H1 (cell line): ENCODE results near the gene FKTN. TPM values are rescaled to one million over a fixed set of nuclear protein-coding genes. Genes with fewer than 3 reads are reported as not detected.

Experiments used
- CTCF ChIA-PET: fragments of 300-600 bp; sonication (Branson Sonifier 250); formaldehyde crosslinking; loops from one replicate; lab custom pipeline; 2021; ENCODE audit not compliant: partially characterized antibody; lab: Charles Lee
- POLR2A ChIA-PET: fragments of 300-600 bp; sonication (Branson Sonifier 250); formaldehyde crosslinking; loops from one replicate; lab custom pipeline; 2021; ENCODE audit warnings: inconsistent platforms; ENCODE audit not compliant: partially characterized antibody; lab: Charles Lee
- DNase-seq, 2 experiments: peaks; one replicate each; pipeline versions ENCODE4 v3.0.0 to v3.0.0-alpha.2; 2010 to 2022; ENCODE audit warnings: low spot score in 2 of 2, low read depth in 1 of 2, mixed read lengths in 1 of 2
- FAIRE-seq: peaks from 2 replicates; lab custom pipeline; 2011; peaks lifted over from hg19 to GRCh38; lab: Jason Lieb, UNC
- H2AFZ ChIP-seq: 2 replicates; pipeline ENCODE4 v1.8.1; 2012; ENCODE audit warnings: low read length, inconsistent platforms
- H2AK5ac ChIP-seq: 2 replicates; pipeline ENCODE4 v1.6.1; 2013; ENCODE audit warnings: low read depth, low read length
- H2BK120ac ChIP-seq: replicated peaks from 2 replicates; pipeline ENCODE3; 2013; ENCODE audit warnings: low read depth, low read length, inconsistent platforms
- H2BK12ac ChIP-seq: 2 replicates; pipeline ENCODE4 v1.6.1; 2013; ENCODE audit warnings: low read depth, low read length
- H2BK15ac ChIP-seq: 2 replicates; pipeline ENCODE4 v1.6.1; 2013; ENCODE audit warnings: low read length
- H2BK20ac ChIP-seq: 2 replicates; pipeline ENCODE4 v1.6.1; 2013; ENCODE audit warnings: low read length
- H2BK5ac ChIP-seq: 2 replicates; pipeline ENCODE4 v1.6.1; 2013; ENCODE audit warnings: low read depth, low read length
- H3K14ac ChIP-seq: 2 replicates; pipeline ENCODE4 v1.6.1; 2013; ENCODE audit warnings: inconsistent platforms; ENCODE audit not compliant: insufficient read length
- H3K18ac ChIP-seq: 2 replicates; pipeline ENCODE4 v1.6.1; 2013; ENCODE audit warnings: low read length; ENCODE audit errors: extremely low read depth
- H3K23ac ChIP-seq: 2 replicates; pipeline ENCODE4 v1.6.1; 2013; ENCODE audit warnings: inconsistent platforms; ENCODE audit not compliant: insufficient read length
- H3K23me2 ChIP-seq: 2 replicates; pipeline ENCODE4 v1.6.1; 2013; ENCODE audit warnings: low read depth, low read length
- H3K27ac ChIP-seq: 2 replicates; pipeline ENCODE4 v1.6.1; 2011; ENCODE audit warnings: low read depth, low read length, inconsistent platforms
- H3K27me3 ChIP-seq, 4 experiments: replicated peaks in 1 of 4; 1 replicate in 1 of 4; 2 replicates in 3 of 4; pipeline versions ENCODE4 v1.6.1 to v1.8.1; 2011 to 2013; ENCODE audit warnings: low read length in 3 of 4, mild to moderate bottlenecking in 3 of 4, inconsistent platforms in 2 of 4, mixed read lengths in 2 of 4, moderate library complexity in 1 of 4; ENCODE audit not compliant: control insufficient read depth in 3 of 4, insufficient read depth in 3 of 4; ENCODE audit errors: extremely low read depth in 1 of 4
- H3K36me3 ChIP-seq, 4 experiments: 2 replicates each; pipeline versions ENCODE4 v1.6.1 to v1.8.1; 2011 to 2013; ENCODE audit warnings: mild to moderate bottlenecking in 4 of 4, low read length in 3 of 4, moderate library complexity in 2 of 4, control low read depth in 1 of 4, inconsistent platforms in 1 of 4; ENCODE audit not compliant: insufficient read depth in 4 of 4, control insufficient read depth in 2 of 4
- H3K4ac ChIP-seq: replicated peaks from 2 replicates; pipeline ENCODE3; 2013; ENCODE audit warnings: low read length, low read depth, mixed read lengths, inconsistent platforms; ENCODE audit not compliant: insufficient read length
- H3K4me1 ChIP-seq, 4 experiments: replicated peaks in 1 of 4; 1 replicate in 1 of 4; 2 replicates in 3 of 4; pipeline versions ENCODE4 v1.6.1 to v1.8.1; 2011 to 2013; ENCODE audit warnings: low read length in 3 of 4, inconsistent platforms in 2 of 4, mixed read lengths in 1 of 4; ENCODE audit not compliant: insufficient read depth in 4 of 4, control insufficient read depth in 3 of 4
- H3K4me2 ChIP-seq, 2 experiments: 2 replicates each; pipeline versions ENCODE4 v1.6.1 to v1.8.1; 2011 to 2013; ENCODE audit warnings: low read depth in 2 of 2, low read length in 2 of 2, control low read depth in 1 of 2, inconsistent platforms in 1 of 2, mild to moderate bottlenecking in 1 of 2; ENCODE audit not compliant: insufficient read depth in 1 of 2
- H3K4me3 ChIP-seq, 4 experiments: fragments of 200-600, 300-600 bp in 1 of 4; sonication (generic), shearing (Covaris generic), sonication (Bioruptor Twin) in 1 of 4; 2 replicates each; pipeline versions ENCODE4 v1.5.1 to v1.8.1; 2011 to 2016; ENCODE audit warnings: low read length in 4 of 4, low read depth in 3 of 4, control low read depth in 2 of 4, inconsistent platforms in 2 of 4, mild to moderate bottlenecking in 2 of 4, mixed read lengths in 1 of 4, moderate library complexity in 1 of 4; ENCODE audit not compliant: insufficient read depth in 2 of 4; ENCODE audit errors: extremely low read depth in 1 of 4
- H3K56ac ChIP-seq: replicated peaks from 2 replicates; pipeline ENCODE3; 2013; ENCODE audit warnings: low read depth, mild to moderate bottlenecking, mixed read lengths, low read length, inconsistent platforms; ENCODE audit not compliant: insufficient read length
- H3K79me1 ChIP-seq: 2 replicates; pipeline ENCODE4 v1.6.1; 2013; ENCODE audit warnings: low read depth, low read length, control low read depth
- H3K79me2 ChIP-seq, 2 experiments: 2 replicates each; pipeline versions ENCODE4 v1.6.1 to v1.8.1; 2012 to 2013; ENCODE audit warnings: low read length in 2 of 2, mild to moderate bottlenecking in 2 of 2, inconsistent platforms in 1 of 2; ENCODE audit not compliant: insufficient read depth in 2 of 2, control insufficient read depth in 1 of 2
- H3K9ac ChIP-seq, 4 experiments: replicated peaks in 1 of 4; 1 replicate in 1 of 4; 2 replicates in 3 of 4; pipeline versions ENCODE4 v1.6.1 to v1.8.1; 2011 to 2013; ENCODE audit warnings: low read depth in 3 of 4, low read length in 3 of 4, control low read depth in 2 of 4, mild to moderate bottlenecking in 2 of 4, moderate library complexity in 2 of 4, inconsistent platforms in 1 of 4; ENCODE audit errors: extremely low read depth in 1 of 4
- H3K9me3 ChIP-seq, 2 experiments: 2 replicates each; pipeline versions ENCODE4 v1.6.1 to v1.8.1; 2012 to 2013; ENCODE audit warnings: mild to moderate bottlenecking in 2 of 2, moderate library complexity in 2 of 2, control low read depth in 1 of 2, inconsistent platforms in 1 of 2, low read depth in 1 of 2, low read length in 1 of 2, mixed read lengths in 1 of 2; ENCODE audit not compliant: insufficient read depth in 2 of 2
- H4K20me1 ChIP-seq, 2 experiments: replicated peaks in 1 of 2; 2 replicates each; pipeline versions ENCODE3 to v1.8.1; 2011 to 2013; ENCODE audit warnings: inconsistent platforms in 2 of 2, low read length in 2 of 2, mild to moderate bottlenecking in 1 of 2; ENCODE audit not compliant: insufficient read depth in 2 of 2, control insufficient read depth in 1 of 2
- H4K5ac ChIP-seq: 2 replicates; pipeline ENCODE4 v1.6.1; 2013; ENCODE audit warnings: low read length, low read depth, mixed read lengths, inconsistent platforms; ENCODE audit not compliant: insufficient read length
- H4K8ac ChIP-seq: 2 replicates; pipeline ENCODE4 v1.8.0; 2013; ENCODE audit warnings: mild to moderate bottlenecking, moderate library complexity, low read length, inconsistent platforms; ENCODE audit not compliant: insufficient read depth; ENCODE audit errors: extremely low read depth
- H4K91ac ChIP-seq: replicated peaks from 2 replicates; pipeline ENCODE3; 2013; ENCODE audit warnings: low read length, mixed read lengths, inconsistent platforms; ENCODE audit not compliant: insufficient read length
- CHD1 ChIP-seq: IDR thresholded peaks from 2 replicates; pipeline ENCODE4 v1.6.1; 2012; ENCODE audit warnings: low read depth, low read length, improper control_type of control experiment
- POU5F1 ChIP-seq: IDR thresholded peaks from 2 replicates; pipeline ENCODE4 v1.6.1; 2011; ENCODE audit warnings: low read depth, mild to moderate bottlenecking, low read length, moderate library complexity
- RBBP5 ChIP-seq: IDR thresholded peaks from 2 replicates; pipeline ENCODE4 v1.7.1; 2012; ENCODE audit warnings: low read depth, mild to moderate bottlenecking, inconsistent platforms, low read length, moderate library complexity, borderline replicate concordance
- WGBS, 2 experiments: shearing (Covaris generic) in 1 of 2; methylation state at CpG; one replicate each; pipeline versions ENCODE4 v1.1.6 to v1.1.7; 2013 to 2015; ENCODE audit warnings: low lambda C conversion rate in 2 of 2, mixed read lengths in 2 of 2, inconsistent platforms in 1 of 2, low coverage in 1 of 2, missing lambda C conversion rate in 1 of 2; ENCODE audit not compliant: insufficient replicate concordance in 2 of 2, insufficient coverage in 1 of 2, insufficient read length in 1 of 2; ENCODE audit errors: extremely low coverage in 1 of 2, missing lambda C conversion rate in 1 of 2; 5-methylcytosine and 5-hydroxymethylcytosine counted together
- polyA plus RNA-seq, 7 experiments: library from polyadenylated mRNA; depleted of rRNA in 3 of 7; stranded (reverse) in 5 of 7; unstranded in 2 of 7; fragments of >200 nt in 5 of 7; fragments of 200-250 nt in 2 of 7; gene quantifications; 1 replicate in 5 of 7; 2 replicates in 1 of 7; 4 replicates in 1 of 7; pipeline versions ENCODE4 v1.2.1 to v1.2.3, GENCODE V29; 2011 to 2013; ENCODE audit warnings: missing spikeins in 2 of 7, mixed read lengths in 2 of 7
- total RNA-seq: library from RNA; stranded (reverse); fragmentation: NEBNext Ultra II Directional; extraction: Animal tissue kit (Norgen Biotek cat#: 25700); gene quantifications from 2 replicates; pipeline ENCODE4 v1.2.1, GENCODE V29; 2021

FKTN gene
- total and polyA plus RNA-seq, 2 of the 8 experiments (the other 6 are each of a cell fraction or from before 2014, with no cell fraction given) = 2.7 to 13.4 TPM

DNA sequence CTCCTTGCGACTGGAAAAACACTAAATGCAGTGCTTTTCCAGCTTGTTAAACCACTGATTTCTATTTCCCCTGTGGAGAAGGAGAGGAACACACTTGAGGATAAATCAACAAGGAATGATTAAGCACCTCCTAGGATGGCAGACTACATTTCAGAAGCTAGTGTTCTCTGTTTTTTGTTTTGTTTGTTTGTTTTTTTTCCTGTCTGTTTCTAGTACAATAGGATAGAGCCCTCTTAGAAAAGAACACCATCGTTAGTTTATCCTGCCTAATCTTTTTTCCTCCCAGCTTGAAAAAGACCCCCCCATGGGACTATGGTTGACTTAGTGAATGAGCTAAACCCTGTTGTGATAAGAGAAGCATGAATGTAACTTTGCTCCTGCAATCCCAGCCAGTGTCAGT lies 100.4 kb downstream of the FKTN start:
- H3K56ac ChIP-seq = no peak overlapping the region
- no peaks in the 10 kb centered on the region for H4K20me1 ChIP-seq
- ChIA-PET POLR2A (no interaction called here), CTCF (interaction anchor here (0.8 to 1.3 kb wide), 4 partner anchors 10 to 43 kb away, joined by 3 to 4 read pairs (median 3); no protein-coding TSS in a partner anchor)
- no peak overlapping the region for H2BK15ac ChIP-seq
- no peak overlapping the region for H2BK5ac ChIP-seq
- H2BK20ac ChIP-seq = no peak overlapping the region
- H2BK120ac ChIP-seq = no peak overlapping the region
- no peak overlapping the region for H3K4me3 ChIP-seq
- peaks cover 0 to 7% (median under 1%) of the 10 kb centered on the region in 4 experiments; a peak in 3 of 7 replicates for H3K4me1 ChIP-seq
- H3K36me3 ChIP-seq = no peaks in the 10 kb centered on the region; a peak in 1 of 8 replicates
- no peak overlapping the region for H4K5ac ChIP-seq
- H3K4ac ChIP-seq = no peak overlapping the region
- TF ChIP-seq CHD1 (no peak), RBBP5 (no peak), POU5F1 (no peak)
- no peak overlapping the region for H3K9ac ChIP-seq
- H3K18ac ChIP-seq = no peak overlapping the region
- H3K4me2 ChIP-seq = no peak overlapping the region
- no peak overlapping the region for H3K14ac ChIP-seq
- H3K9me3 ChIP-seq = no peaks in the 10 kb centered on the region
- no peak overlapping the region for H3K23ac ChIP-seq
- H3K27me3 ChIP-seq = peaks cover 10 to 44% (median 26%) of the 10 kb centered on the region in 4 experiments; a peak in 6 of 7 replicates
- no peak overlapping the region for H4K91ac ChIP-seq
- peaks cover 3% of the 10 kb centered on the region; the same call in 1 of the 2 replicates for H3K23me2 ChIP-seq
- H2BK12ac ChIP-seq = no peak overlapping the region
- no peaks in the 10 kb centered on the region for H3K79me2 ChIP-seq
- no peak overlapping the region for H4K8ac ChIP-seq
- 89% methylated on average over 2 of the region's 2 CpGs; no CpG with 5 or more reads in 1 of the 2 experiments for WGBS, 2 experiments
- no peak overlapping the region for H3K27ac ChIP-seq
- H2AK5ac ChIP-seq = no peak overlapping the region
- no peaks in the 10 kb centered on the region for H3K79me1 ChIP-seq
- FAIRE-seq (no peak), DNase-seq (no peak)
- no peak overlapping the region for H2AFZ ChIP-seq
